Lung (tissue), 12 donors: ENCODE measurements around the gene CIDEA. TPM values are rescaled to one million over a fixed set of nuclear protein-coding genes. Genes with fewer than 3 reads are reported as not detected.

Source experiments
- ATAC-seq: fragments of 200-7000 bp; cut with Tn5 transposase; one replicate; pipeline ENCODE4 v1.9.1; 2020; ENCODE audit warnings: moderate number of reproducible peaks; ENCODE audit not compliant: insufficient read depth, low FRiP score
- DNase-seq, 3 donors: peaks; one replicate each; pipeline ENCODE4 v3.0.0-alpha.2; 2013 to 2017
- H3K27ac ChIP-seq, 2 donors: one replicate each; pipeline ENCODE4 v1.5.1; 2013; ENCODE audit warnings: mild to moderate bottlenecking in 2 of 2, moderate library complexity in 2 of 2, control low read depth in 1 of 2, inconsistent platforms in 1 of 2, low read depth in 1 of 2, low read length in 1 of 2
- H3K27me3 ChIP-seq, 3 donors: one replicate each; pipeline ENCODE4 v1.5.1; 2013; ENCODE audit warnings: low read length in 2 of 3; ENCODE audit not compliant: control insufficient read depth in 3 of 3, insufficient read depth in 3 of 3
- H3K36me3 ChIP-seq, 4 donors: one replicate each; pipeline ENCODE4 v1.5.1; 2013; ENCODE audit warnings: low read length in 4 of 4, mild to moderate bottlenecking in 1 of 4, moderate library complexity in 1 of 4; ENCODE audit not compliant: control insufficient read depth in 4 of 4, insufficient read depth in 4 of 4
- H3K4me1 ChIP-seq, 5 donors: one replicate each; pipeline ENCODE4 v1.5.1; 2013; ENCODE audit warnings: low read length in 5 of 5, mild to moderate bottlenecking in 2 of 5, moderate library complexity in 1 of 5; ENCODE audit not compliant: control insufficient read depth in 5 of 5, insufficient read depth in 5 of 5
- H3K4me3 ChIP-seq: one replicate; pipeline ENCODE4 v1.5.1; 2013; ENCODE audit warnings: mild to moderate bottlenecking, control low read depth, moderate library complexity
- H3K9ac ChIP-seq, 2 donors: one replicate each; pipeline ENCODE4 v1.5.1; 2013; ENCODE audit warnings: low read length in 2 of 2, control low read depth in 1 of 2; ENCODE audit not compliant: insufficient read depth in 1 of 2
- H3K9me3 ChIP-seq, 4 donors: one replicate each; pipeline ENCODE4 v1.5.1; 2013; ENCODE audit warnings: low read length in 3 of 4, mild to moderate bottlenecking in 1 of 4, moderate library complexity in 1 of 4; ENCODE audit not compliant: control insufficient read depth in 4 of 4, insufficient read depth in 3 of 4
- WGBS, 2 donors: extraction: QIAGEN DNeasy Blood & Tissue Kit; methylation state at CpG; one replicate each; pipeline ENCODE4 v1.1.7; 2013; 5-methylcytosine and 5-hydroxymethylcytosine counted together
- polyA plus RNA-seq, 2 donors: library from polyadenylated mRNA; stranded (reverse); fragments of 200-250 nt; gene quantifications; one replicate each; pipeline ENCODE4 v1.2.1, GENCODE V29; 2013
- total RNA-seq, 2 donors: library from RNA; depleted of rRNA in 1 of 2; stranded (reverse); fragments of >200 nt in 1 of 2; gene quantifications; one replicate each; pipeline ENCODE4 v1.2.1, GENCODE V29; 2014 to 2021
- TF ChIP-seq, protein P1 (sequence below): IDR thresholded peaks from 2 replicates; pipeline ENCODE4 v1.5.1; 2012; ENCODE audit warnings: mild to moderate bottlenecking; ENCODE audit errors: control extremely low read depth, extremely low read depth
- donor health status: control.
- donor health status: control.
- donor health status: Bipolar disorder and iron deficiency.
- donor health status: healthy.
- donor health status: DM: yes; HTN: yes; CAD: no.

CIDEA gene
- total and polyA plus RNA-seq, 4 donors, result 1.2 TPM; not detected in 3

DNA sequence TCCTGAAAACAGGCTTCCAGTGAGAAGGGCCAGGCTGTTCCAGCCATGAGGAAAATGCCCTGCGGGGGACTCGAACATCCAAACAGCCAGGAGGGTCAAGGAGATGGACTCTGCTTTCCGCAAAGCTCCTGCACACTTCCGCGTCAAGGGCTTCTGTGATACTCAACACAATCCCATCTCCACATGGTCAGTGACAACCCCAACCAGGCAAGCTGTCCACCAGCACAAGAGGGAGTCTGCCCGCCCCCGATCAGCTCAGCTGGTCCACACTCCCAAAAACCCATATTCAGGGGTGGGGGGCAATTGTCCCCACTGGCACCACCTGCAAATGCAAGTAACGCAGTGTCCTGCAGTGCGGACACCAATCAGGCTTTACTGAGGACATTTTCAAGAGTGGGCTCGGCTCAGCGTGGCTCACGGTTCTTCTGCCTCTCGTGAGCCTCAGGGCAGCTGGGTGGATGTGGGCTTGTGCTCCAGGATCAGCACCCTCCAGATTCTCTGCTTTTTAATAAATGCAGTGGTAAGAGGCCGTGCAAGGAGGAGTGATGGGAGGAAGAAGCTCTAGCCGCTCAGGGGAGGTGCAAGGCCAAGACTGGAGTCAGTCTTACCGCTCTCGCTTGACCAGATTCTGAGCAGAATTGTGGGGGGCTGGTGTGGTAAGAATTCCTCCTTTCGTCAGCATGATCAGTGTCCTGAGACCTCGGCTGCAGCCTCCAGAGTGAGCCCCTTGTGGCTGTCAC lies 19.5 kb upstream of the CIDEA start:
- no peak overlapping the region for H3K4me3 ChIP-seq
- no peaks in the 10 kb centered on the region for H3K4me1 ChIP-seq
- no peak overlapping the region for H3K27ac ChIP-seq
- no peak for ATAC-seq
- TF ChIP-seq, protein P1, sequence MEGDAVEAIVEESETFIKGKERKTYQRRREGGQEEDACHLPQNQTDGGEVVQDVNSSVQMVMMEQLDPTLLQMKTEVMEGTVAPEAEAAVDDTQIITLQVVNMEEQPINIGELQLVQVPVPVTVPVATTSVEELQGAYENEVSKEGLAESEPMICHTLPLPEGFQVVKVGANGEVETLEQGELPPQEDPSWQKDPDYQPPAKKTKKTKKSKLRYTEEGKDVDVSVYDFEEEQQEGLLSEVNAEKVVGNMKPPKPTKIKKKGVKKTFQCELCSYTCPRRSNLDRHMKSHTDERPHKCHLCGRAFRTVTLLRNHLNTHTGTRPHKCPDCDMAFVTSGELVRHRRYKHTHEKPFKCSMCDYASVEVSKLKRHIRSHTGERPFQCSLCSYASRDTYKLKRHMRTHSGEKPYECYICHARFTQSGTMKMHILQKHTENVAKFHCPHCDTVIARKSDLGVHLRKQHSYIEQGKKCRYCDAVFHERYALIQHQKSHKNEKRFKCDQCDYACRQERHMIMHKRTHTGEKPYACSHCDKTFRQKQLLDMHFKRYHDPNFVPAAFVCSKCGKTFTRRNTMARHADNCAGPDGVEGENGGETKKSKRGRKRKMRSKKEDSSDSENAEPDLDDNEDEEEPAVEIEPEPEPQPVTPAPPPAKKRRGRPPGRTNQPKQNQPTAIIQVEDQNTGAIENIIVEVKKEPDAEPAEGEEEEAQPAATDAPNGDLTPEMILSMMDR, result no peak
- H3K36me3 ChIP-seq, result no peaks in the 10 kb centered on the region
- H3K27me3 ChIP-seq, result no peaks in the 10 kb centered on the region
- H3K9me3 ChIP-seq, result peaks cover 0 to 2% (median 0%) of the 10 kb centered on the region in 4 donors
- no peak for DNase-seq
- H3K9ac ChIP-seq, result no peak overlapping the region
- 91 to 94% methylated on average over 19 of the region's 19 CpGs for WGBS, 2 donors

DNA sequence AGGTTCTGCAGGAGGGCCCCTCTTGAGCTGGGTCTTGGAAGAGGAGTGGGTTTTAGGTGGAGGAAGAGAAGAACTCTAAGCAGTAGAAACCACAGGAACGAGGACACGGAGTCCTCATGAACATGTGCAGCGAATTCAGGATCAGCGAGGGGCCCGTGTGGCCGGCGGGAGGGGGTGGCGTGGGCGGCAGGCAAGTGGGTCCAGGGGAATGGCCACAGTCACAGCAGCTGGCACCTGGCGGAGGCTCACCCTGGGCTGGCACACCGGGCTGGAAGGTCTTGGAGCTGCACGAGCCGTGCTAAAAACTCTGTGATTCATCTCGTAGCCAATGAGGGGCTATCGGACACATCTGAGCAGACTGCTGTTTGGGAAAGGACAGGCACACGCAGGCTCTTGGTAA lies 18.0 kb upstream of the CIDEA start:
- peaks cover 0 to 2% (median 0%) of the 10 kb centered on the region in 4 donors for H3K9me3 ChIP-seq
- TF ChIP-seq, protein P1, result no peak
- WGBS, 2 donors, result 97% methylated on average over 16 of the region's 16 CpGs
- H3K27ac ChIP-seq, result no peak overlapping the region
- H3K4me3 ChIP-seq, result no peak overlapping the region
- H3K4me1 ChIP-seq, result no peaks in the 10 kb centered on the region
- ATAC-seq (no peak), DNase-seq (no peak)
- H3K9ac ChIP-seq, result no peak overlapping the region
- H3K36me3 ChIP-seq, result no peaks in the 10 kb centered on the region
- H3K27me3 ChIP-seq, result no peaks in the 10 kb centered on the region

DNA sequence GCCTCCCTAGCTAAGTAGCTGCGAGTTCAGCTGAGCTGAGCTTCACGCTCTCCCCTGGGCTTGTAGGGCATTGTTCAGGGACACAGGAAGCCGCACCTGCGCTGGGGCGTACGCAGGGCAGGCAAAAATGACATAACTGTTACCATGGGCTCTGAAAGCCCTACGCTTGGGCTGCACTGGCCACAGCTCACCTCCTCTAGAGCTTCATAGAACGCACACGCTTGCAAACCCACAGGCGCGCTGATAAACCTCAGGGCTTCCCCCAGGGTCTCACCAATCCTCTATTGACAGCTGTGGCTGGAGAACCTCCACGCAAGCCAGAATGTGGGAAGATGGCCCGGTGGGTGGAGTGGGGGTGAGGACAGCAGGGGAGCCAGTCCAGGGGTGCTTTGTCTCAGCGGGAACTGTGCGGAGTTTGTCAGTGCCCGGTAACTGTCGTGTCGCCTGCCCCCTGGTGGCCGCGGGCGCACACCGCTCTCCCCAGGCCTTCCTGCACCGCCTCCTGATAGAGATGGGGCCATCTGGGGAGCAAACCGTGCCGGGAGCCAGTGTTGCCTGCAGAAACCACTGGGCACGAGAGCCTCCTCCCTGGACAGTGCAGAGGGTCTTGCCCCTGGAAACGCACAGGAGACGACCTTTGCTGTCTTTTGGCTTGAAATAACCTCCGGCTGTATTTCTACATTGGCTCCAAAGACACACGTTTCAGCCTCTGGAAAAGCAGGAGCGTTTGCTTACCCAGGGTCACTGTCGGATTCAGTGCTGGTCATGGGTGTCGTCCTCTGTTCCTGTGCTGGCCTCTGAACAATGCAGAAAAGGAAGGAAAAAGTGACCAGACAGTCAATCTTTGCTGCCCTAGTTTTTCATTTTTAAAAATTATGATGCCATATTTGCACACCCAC lies 17.0 kb upstream of the CIDEA start:
- H3K27ac ChIP-seq, result no peak overlapping the region
- DNase-seq (peak; percentile 64 to 77 (median 72)), ATAC-seq (peak; percentile 95)
- no peaks in the 10 kb centered on the region for H3K36me3 ChIP-seq
- H3K4me3 ChIP-seq, result no peak overlapping the region
- 36 to 38% methylated on average over 31 to 33 of the region's 33 CpGs for WGBS, 2 donors
- TF ChIP-seq, protein P1, result peak; percentile 57
- peaks cover 0 to 7% (median 0%) of the 10 kb centered on the region in 3 donors for H3K27me3 ChIP-seq
- H3K4me1 ChIP-seq, result no peaks in the 10 kb centered on the region
- no peak overlapping the region for H3K9ac ChIP-seq
- H3K9me3 ChIP-seq, result peaks cover 0 to 2% (median 0%) of the 10 kb centered on the region in 4 donors
